DMS53 treated with DMSO at 0.1 percent for 48 hours (cell line): ENCODE data around the gene SMIM28.
A peak's percentile ranks its signal among the peaks of the same experiment; 100 is the strongest.

Source experiments
- DNase-seq: peaks from one replicate; lab custom pipeline; 2025; ENCODE audit not compliant: unreplicated experiment; lab: John Stamatoyannopoulos, UW

The SMIM28 gene

GRCh38 chr6:138372711-138373463 lies 4.8 kb upstream of the SMIM28 start:
- no peak for DNase-seq

- no peak for DNase-seq
These were observed 3.5 kb upstream of the SMIM28 start for GRCh38 chr6:138374230-138374629.

GRCh38 chr6:138374815-138375214 lies 2.9 kb upstream of the SMIM28 start:
- DNase-seq: no peak

DNA sequence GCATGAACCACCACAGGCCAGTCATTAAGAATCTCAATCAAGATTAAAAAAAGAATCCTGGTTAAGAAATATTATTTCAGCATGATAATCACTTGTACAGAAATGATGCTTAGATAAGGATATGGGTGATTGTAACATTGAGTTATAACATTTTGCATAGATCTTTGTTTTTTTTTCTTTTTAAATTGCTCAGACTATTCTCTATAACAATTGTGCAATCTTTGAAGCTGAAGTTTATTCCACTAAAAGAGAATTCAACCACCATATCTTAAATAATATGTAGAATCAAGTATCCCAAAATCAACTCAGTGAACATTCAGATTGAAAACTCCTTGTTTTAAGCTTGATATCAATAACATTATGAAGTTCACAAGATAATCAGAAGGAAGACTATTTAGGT lies 663 bp upstream of the SMIM28 start:
- DNase-seq: no peak

- no peak for DNase-seq
These were observed 758 bp downstream of the SMIM28 start for GRCh38 chr6:138378463-138378862.

GRCh38 chr6:138382498-138383265 lies 5.0 kb downstream of the SMIM28 start:
- DNase-seq: no peak

GRCh38 chr6:138383776-138384175 lies 6.1 kb downstream of the SMIM28 start:
- no peak for DNase-seq

DNA sequence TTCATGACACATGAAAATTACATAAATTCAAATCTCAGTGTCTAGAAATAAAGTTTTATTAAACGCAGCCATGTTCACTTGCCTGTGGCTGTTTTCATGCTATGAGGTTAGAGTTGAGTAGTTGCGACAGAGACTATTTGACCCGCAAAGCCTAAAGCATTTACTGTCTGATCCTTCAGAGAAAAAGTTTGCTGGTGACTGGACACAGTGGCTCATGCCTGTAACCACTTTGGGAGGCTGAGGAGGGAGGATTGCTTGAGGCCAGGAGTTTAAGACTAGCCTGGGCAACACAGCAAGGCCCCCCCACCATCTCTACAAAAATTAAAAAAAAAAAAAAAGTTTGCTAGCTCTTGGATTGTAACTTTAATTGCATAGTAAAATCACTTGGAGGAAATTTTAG lies 9.2 kb downstream of the SMIM28 start:
- DNase-seq: no peak

- DNase-seq: peak; percentile 80
These were observed 10.1 kb downstream of the SMIM28 start for GRCh38 chr6:138387577-138388368.

DNA sequence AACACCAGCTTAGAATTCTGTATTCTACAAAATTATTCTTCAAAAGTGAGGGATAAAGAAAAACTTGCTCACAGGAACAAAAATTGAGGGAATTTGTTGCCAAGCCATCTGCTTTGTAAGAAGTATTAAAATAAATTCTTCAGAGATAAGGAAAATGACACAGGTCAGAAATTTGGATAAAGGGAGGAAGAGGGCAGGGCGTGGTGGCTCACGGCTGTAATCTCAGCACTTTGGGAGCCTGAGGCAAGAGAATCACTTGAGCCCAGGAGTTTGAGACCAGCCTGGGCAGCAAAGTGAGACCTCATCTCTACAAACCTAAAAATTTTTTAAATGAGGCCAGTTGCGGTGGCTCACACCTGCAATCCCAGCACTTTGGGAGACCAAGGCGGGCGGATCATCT lies 11.8 kb downstream of the SMIM28 start:
- no peak for DNase-seq

GRCh38 chr6:138393871-138394783 lies 16.4 kb downstream of the SMIM28 start:
- no peak for DNase-seq

DNA sequence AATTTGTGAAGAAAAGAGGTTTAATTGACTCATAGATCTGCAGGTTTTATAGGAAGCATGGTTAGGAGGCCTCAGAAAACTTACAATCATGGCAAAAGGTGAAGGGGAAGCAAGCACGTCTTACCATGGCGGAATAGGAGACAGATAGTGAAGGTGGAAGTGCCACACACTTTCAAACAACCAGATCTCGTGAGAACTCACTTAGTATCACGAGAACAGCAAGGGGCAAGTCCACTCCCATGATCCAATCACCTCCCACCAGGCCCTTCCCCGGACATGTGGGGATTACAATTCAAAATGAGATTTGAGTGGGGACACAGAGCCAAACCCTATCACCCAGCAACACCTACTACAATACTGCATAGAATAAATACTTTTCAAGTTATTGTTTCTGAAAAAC lies 19.0 kb downstream of the SMIM28 start:
- no peak for DNase-seq

DNA sequence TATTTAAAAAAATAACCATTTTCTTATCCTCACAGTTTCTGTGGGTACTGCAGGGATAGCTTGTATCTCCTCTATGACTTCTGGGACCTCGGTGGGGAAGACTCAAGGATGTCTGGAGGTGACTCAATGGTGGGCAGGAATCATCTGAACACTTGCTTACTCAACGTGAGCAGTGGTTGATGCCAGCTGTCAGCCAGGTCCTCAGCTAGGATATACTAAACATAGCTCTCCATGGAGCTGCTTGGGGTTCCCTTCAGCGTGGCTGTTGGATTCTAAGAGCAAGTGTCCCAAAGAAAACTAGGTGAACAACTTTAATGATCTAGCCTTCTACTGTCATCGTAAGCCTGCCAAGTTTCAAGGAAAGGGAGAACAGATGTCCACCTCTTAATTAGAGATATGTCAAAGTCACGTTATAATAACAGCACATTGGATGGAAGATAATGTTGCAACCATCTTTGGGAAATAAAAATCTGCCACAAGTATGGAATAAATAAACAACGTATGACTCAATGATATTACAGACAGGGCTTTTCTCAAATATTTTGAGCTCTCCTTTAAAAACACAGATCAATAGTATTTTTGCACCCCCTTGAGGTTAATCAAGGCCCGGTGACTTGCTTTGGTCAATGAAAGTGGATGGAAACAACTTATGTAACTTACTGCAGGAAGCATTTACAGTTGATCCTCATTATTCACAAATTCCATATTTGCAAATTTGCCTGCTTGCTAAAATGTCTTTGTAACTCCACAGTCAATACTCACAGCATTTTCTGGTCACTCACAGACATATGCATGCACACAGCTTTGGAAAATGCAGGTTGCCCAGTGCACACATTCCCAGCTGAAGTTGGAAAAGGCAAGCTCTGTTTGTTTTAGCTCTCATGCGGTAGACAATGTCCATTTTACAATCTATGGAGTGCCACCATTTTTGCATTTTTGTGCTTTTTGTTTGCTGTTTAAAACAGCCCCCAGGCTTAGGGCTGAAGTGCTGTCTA lies 19.7 kb downstream of the SMIM28 start:
- DNase-seq: no peak

- no peak for DNase-seq
These were observed 22.6 kb downstream of the SMIM28 start for GRCh38 chr6:138400326-138400725.

DNA sequence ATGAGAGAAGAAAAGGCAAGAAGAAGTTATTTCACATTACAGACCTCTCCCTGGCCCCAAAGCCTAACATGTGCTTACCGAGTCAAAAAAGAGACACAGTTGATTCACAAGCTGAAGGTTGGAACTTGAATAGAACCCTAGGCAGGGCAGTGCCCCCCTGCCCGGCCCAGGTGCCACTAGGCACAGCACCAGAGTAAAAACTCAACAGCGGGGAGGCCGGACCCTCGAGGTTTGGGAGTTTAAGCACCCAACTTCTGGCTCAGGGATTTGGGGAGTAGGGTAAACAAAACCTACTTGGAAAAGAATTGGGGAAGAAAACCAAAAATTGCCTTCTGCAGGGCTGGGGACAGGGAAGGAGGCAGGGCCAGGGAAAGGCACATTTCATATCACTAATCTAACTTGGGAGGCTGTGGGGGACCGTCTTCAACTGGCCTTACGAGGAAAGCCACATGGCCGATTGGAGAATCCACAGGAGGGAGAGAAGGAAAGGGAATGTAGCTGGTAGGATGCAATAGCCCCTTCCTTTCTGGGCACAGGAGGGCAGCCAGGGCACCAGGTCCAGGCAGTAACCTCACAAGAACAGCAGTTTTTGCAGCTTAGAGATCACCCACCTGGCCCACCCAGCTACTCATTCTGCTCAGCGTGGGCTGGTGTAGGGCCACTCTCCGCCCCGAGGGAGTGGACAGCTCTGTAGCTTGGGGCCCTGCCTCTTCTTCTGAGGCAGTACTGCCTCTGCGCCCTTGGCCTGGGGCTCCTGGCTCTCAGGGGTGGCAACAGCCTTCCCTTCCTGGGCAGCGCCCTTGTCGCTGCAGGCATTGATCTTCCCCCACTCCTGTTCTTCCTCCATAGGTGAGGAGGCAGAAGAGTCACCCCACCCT lies 24.5 kb downstream of the SMIM28 start:
- DNase-seq: no peak

DNA sequence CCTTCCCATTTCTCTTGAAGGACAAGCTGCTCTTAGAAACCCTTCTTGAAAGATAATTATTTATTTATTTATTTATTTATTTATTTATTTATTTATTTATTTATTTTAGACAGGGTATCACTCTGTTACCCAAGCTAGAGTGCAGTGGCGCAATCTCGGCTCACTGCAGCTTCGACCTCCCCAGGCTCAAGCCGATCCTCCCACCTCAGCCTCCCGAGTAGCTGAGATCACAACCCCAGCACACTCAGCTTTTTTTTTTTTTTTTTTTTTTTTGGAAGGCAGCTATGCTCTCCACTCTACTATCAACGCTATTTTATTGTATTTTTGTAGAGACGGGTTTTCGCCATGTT lies 25.1 kb downstream of the SMIM28 start:
- no peak for DNase-seq

- DNase-seq: no peak
These were observed 25.7 kb downstream of the SMIM28 start for GRCh38 chr6:138403324-138403800.
